ENCODE results near the gene PTPRD. TPM values are rescaled to one million over a fixed set of nuclear protein-coding genes. Genes with fewer than 3 reads are reported as not detected.

Gene PTPRD
- total RNA-seq, 1 experiment from 2014 or later = not detected

DNA sequence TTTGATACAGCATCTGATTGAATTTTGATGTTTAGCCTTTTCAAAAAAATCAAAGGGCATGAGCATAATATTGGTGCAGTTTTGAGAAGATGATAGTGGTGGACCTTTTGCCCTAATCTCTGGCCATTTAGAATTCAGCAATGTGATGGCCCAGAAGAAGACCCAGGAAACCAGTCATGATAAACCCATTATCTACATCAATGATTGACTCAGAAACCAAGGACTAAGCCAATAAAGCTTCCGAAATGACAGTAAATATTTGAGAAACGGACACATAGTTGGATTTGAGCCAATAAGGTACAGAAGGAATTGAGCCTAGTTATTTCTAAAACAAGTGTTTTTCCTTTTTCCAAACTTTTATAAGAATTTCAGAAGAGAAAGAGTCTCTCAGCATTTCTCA, 1654.4 kb downstream of the PTPRD start:
- TF ChIP-seq TCF7L2 (IDR thresholded peaks at IDR 0.05; ENCODE audit: low read depth, low read length) (no peak), REST (IDR thresholded peaks at IDR 0.05; ENCODE audit: insufficient read depth in 1 of 2, low read depth in 2 of 2, low read length in 1 of 2) (no peak), SIN3A (IDR thresholded peaks at IDR 0.05; ENCODE audit: borderline replicate concordance, insufficient read depth, low read depth, low read length) (no peak), POLR2AphosphoS5 (IDR thresholded peaks at IDR 0.05; ENCODE audit: low read depth, low read length) (no peak)
- TF ChIP-seq, protein P1, sequence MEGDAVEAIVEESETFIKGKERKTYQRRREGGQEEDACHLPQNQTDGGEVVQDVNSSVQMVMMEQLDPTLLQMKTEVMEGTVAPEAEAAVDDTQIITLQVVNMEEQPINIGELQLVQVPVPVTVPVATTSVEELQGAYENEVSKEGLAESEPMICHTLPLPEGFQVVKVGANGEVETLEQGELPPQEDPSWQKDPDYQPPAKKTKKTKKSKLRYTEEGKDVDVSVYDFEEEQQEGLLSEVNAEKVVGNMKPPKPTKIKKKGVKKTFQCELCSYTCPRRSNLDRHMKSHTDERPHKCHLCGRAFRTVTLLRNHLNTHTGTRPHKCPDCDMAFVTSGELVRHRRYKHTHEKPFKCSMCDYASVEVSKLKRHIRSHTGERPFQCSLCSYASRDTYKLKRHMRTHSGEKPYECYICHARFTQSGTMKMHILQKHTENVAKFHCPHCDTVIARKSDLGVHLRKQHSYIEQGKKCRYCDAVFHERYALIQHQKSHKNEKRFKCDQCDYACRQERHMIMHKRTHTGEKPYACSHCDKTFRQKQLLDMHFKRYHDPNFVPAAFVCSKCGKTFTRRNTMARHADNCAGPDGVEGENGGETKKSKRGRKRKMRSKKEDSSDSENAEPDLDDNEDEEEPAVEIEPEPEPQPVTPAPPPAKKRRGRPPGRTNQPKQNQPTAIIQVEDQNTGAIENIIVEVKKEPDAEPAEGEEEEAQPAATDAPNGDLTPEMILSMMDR (IDR thresholded peaks at IDR 0.05) = no peak
- no peak for DNase-seq (ENCODE audit: low read depth, low spot score)
- no peaks in the 10 kb centered on the region for H3K9me3 ChIP-seq (ENCODE audit: control insufficient read depth, insufficient read depth, low read depth, low read length)
- ChIA-PET CTCF (no interaction called here), POLR2A (no interaction called here)
- H3K36me3 ChIP-seq (ENCODE audit: control insufficient read depth, insufficient read depth, low read length) = no peaks in the 10 kb centered on the region
- H3K27ac ChIP-seq (ENCODE audit: low read length) = no peak overlapping the region
- H3K4me1 ChIP-seq (ENCODE audit: control insufficient read depth, insufficient read depth, low read length) = no peaks in the 10 kb centered on the region
- H3K4me3 ChIP-seq (ENCODE audit: low read depth in 2 of 2, low read length in 2 of 2) = no peak overlapping the region
- intact Hi-C loops (cut with micrococcal nuclease; ENCODE audit: unreplicated experiment) (no loop called here), in situ Hi-C loops (cut with HindIII; ENCODE audit: low pct_unique_long_range_greater_than_20kb, low sequenced_read_pairs) (no loop called here)
- no TSS peak for BruUV-seq (replicated peaks)
- ATAC-seq = no peak
- no peaks in the 10 kb centered on the region for H3K27me3 ChIP-seq (ENCODE audit: control insufficient read depth, insufficient read depth, low read length)

GRCh38 chr9:8955315-8955714, 1657.5 kb downstream of the PTPRD start:
- no peaks in the 10 kb centered on the region for H3K9me3 ChIP-seq (ENCODE audit: control insufficient read depth, insufficient read depth, low read depth, low read length)
- no peak for ATAC-seq
- H3K4me3 ChIP-seq (ENCODE audit: low read depth in 2 of 2, low read length in 2 of 2) = no peak overlapping the region
- no peaks in the 10 kb centered on the region for H3K27me3 ChIP-seq (ENCODE audit: control insufficient read depth, insufficient read depth, low read length)
- ChIA-PET CTCF (no interaction called here), POLR2A (no interaction called here)
- H3K36me3 ChIP-seq (ENCODE audit: control insufficient read depth, insufficient read depth, low read length) = no peaks in the 10 kb centered on the region
- no peaks in the 10 kb centered on the region for H3K4me1 ChIP-seq (ENCODE audit: control insufficient read depth, insufficient read depth, low read length)
- no TSS peak for BruUV-seq (replicated peaks)
- no peak overlapping the region for H3K27ac ChIP-seq (ENCODE audit: low read length)
- TF ChIP-seq TCF7L2 (IDR thresholded peaks at IDR 0.05; ENCODE audit: low read depth, low read length) (no peak), REST (IDR thresholded peaks at IDR 0.05; ENCODE audit: insufficient read depth in 1 of 2, low read depth in 2 of 2, low read length in 1 of 2) (no peak), POLR2AphosphoS5 (IDR thresholded peaks at IDR 0.05; ENCODE audit: low read depth, low read length) (no peak), SIN3A (IDR thresholded peaks at IDR 0.05; ENCODE audit: borderline replicate concordance, insufficient read depth, low read depth, low read length) (no peak)
- TF ChIP-seq, protein P1 (IDR thresholded peaks at IDR 0.05) = no peak
- intact Hi-C loops (cut with micrococcal nuclease; ENCODE audit: unreplicated experiment) = no loop called here
- DNase-seq (ENCODE audit: low read depth, low spot score) = no peak
- in situ Hi-C loops (cut with HindIII; ENCODE audit: low pct_unique_long_range_greater_than_20kb, low sequenced_read_pairs) = no loop called here
